NCI-H128 (cell line): ENCODE data around the gene ADARB2.

Source experiments
- DNase-seq: peaks from one replicate; lab custom pipeline; 2025; ENCODE audit not compliant: unreplicated experiment; lab: John Stamatoyannopoulos, UW

Gene ADARB2

DNA sequence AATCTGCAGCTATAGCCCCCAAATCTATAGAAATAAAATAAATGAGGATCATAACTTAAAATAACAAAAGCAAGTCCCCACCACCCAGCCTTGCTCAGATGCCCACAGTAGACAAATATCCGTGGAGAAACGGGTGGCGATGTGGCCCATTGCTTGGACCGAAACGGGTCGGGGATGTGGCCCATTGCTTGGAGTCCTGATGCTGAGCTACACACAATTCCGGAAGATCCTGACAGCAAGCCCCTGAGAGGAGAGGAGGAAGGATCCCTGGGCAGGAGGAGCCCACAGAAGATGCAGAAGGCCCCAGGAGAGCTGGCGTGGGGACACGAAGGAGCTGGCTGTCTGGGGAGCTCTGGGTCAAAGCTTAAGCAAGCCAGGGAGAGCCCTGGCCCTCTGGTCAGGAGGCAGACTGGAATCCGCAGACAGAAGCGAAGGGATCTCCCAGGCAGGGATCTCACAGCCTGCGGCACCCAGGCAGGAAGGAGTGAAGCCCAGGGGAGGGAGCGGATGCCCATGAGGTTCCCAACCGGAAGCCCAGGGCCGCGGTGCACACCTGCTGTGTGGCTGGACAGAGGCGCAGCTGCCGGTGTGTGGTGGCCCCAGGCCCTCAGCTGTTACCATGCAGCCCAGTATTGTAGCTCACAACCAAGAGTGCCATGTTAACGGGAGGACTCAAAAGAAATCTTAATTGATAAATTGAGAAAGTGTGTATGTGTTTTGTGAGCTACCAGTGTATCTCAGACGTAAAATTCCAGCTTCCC is 138.8 kb downstream of the ADARB2 start:
- no peak for DNase-seq

DNA sequence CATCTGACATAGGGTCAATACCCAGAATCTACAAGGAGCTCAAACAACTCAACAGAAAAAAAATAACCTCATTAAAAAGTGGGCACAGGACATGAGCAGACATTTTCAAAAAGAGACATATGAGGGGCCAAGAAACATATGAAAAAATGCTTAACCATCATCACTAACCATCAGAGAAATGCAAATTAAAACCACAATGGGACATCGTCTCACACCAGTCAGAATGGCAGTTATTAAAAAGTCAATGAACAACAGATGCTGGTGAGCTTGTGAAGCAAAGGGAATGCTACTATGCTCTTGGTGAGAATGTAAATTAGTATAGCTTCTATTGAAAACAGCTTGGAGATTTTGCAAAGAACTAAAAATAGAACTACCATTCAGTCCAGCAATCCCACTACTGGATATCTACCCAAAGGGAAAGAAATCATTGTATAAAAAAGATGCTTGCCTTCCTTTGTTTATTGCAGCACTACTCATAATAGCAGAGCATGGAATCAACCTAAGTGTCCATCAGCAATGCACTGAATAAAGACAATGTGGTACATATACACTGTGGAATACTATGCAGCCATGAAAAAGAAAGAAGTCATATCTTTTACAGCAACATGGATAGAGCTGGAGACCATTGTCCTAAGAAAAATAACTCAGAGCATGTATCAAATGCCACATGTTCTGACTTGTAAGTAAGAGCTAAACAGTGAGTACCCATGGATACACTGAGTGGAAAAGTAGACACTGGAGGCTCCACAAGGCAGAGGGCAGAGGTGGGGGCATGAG is 139.8 kb downstream of the ADARB2 start:
- no peak for DNase-seq

DNA sequence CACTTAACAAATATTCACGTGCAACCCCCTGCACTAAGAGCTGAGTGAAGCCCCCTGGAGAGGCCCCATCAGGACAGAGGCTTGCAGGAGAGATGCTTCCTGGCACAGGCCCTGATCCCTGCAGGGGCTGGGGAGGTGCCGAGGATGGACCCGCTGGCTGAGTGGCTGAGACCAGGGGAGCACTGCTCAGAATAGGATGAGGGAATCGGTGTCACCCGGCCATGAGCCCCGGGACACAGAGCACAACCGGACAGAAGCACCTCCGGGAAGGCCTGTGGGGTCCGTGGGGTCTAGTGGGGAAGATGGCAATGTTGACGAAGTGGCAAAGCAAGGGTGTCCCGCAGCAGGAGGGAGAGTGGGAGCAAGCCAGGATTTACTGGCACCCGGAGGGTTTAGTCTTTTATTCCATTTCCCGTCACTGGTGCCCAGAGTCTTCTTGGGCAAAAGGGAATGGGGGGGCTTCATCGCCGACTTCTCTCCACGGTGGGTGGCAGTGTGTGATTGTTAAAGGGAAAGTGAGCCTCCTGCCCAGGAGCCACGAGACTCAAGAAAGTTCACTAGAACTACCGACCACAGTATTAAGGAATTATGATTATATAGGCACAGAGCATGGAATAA is 140.7 kb downstream of the ADARB2 start:
- no peak for DNase-seq

DNA sequence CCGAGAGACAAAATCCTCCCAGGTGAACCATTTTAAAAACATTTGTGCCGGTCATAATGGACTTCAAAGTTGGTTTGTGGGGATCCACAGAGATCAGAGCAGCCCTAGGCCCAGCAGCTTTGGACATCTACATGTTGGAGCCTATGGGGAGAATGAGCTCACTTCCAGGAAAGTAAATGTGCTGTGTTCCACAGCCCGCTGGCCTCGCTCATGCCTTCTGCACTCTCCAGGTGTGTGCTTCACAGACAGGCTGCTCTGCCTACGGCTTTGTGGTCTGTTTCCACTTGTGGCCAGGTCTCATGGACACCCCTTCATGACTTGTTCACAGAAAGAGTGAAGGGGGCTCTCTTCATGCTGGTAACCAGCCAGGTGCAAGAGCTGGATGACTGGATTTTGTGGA is 141.6 kb downstream of the ADARB2 start:
- no peak for DNase-seq

DNA sequence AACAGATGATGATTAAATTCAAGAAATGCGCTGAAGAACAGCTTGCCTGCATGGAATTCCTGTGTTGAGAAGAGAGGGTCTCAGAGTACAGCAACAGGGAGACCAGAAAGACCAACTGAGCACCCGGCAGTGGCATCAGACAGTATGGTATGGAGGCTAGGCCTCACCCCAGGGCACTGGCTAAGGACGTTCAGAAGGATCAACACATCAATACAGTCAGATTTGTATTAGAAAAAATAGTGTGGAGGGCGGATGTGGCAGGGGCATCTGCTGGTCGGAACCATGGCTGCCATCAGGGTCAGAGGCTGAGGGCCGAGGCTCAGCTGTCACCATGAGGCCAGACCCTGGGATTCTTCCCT is 142.1 kb downstream of the ADARB2 start:
- no peak for DNase-seq

DNA sequence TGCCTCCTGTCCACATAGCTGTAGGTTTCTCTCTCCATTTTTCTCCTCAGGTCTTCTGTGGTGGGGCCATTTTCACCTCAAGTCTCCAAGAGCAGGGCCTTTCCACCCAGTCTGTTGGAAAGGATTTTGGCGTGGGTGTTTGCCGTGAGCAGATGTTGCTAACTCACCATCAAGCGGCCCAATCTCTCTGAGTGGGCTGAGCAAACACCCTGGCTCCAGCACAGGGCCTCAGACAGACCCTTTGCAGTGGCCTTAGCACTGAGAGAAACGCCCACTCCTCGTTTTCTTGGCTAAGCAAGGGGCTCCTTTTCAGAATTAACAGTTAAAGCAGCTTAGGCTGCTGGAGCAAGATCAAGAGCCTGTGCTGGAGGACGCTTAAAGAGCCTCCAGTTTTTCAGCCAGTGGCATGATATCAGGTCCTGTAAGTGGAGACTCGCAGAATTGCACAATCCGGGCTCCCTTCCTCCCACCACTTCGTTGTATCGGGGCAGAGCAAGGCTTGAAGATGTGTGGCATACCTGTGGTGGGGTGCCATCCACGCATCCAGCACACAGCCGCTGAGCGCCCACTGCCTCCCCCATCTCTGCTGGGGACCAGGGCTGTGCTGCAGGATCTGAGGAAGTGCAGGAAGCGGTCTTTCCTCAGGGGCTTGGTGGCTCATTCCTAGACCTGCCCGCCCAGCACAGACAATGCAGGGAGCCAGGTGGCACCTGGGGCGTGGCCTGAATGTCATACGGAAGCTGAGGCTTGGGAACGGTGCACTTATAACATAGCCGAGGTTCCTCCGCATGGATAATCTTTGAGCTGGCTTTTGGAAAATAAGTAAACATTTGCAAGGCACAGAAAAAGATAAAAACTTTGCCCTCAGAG is 142.7 kb downstream of the ADARB2 start:
- no peak for DNase-seq

DNA sequence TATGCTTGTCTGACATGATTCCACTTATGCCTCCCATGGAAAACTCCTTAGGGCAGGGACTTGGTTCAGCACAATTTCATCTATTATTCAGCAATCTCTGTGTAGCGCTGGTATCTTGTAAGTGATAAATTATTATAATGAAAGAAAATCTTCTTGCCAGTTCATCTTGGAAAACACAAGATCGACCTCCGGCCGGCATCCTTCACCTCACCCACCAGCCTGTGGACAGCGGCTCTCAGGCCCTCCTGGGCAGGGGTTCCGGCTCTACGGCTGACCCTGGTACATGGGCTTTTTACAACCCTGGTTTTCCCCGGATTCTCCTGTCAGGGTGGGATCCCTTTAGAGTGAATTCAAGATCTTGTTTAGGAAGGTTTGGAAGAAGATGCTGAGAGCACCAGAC is 145.6 kb downstream of the ADARB2 start:
- no peak for DNase-seq

DNA sequence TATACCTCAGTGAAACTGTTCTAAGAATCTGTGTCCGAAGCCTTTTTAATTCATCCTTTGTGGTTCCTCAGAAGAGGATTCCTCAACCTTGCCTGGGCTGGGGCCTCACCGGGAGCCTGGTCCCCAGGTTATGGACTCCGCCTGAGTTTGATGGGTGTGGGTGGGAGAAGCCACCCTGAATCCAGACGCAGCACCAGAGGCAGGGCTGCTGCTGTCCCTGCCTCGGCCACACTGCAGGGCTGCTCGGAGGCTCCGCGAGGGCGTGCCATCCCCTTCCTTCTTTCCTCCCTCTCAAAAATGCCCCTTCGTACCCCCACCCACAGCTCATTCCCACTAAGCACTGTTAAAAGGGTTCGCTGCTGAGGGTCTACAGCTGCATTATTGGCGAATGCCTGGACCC is 146.3 kb downstream of the ADARB2 start:
- no peak for DNase-seq

DNA sequence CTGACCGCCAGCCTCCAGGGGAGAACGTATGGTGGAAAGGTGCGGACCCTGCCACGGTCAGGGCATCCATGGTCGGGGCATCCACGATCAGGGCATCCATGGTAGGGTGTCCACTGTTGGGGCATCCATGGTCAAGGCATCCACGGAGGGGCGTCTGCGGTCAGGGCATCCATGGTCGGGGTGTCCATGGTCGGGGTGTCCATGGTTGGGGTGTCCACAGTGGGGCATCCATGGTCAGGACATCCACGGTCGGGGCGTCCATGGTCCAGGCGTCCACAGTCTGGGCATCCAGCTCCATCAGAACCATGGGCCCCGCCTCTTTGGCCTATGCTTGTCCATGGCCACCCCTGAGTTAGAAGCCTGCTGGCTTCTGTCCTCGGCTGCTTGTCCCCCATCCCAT is 148.1 kb downstream of the ADARB2 start:
- no peak for DNase-seq

DNA sequence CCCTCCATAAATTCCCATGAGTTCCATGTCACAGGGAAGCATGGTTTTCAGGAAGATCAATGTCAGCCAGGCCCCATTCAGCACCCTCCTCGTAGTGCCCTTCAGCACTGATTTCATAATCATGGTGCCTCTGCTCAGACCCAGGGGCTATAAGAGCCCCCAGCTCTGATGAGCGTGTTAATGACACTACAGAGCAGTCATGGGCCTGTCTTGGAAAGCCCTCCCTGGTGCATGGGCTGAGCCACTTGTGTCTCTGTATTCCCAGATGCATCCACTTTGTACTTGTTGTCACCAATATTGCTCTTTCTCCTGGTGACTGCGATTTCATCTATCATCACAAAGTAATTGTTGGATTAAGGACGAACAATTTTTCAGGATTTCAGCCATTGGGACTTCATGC is 154.6 kb downstream of the ADARB2 start:
- no peak for DNase-seq

DNA sequence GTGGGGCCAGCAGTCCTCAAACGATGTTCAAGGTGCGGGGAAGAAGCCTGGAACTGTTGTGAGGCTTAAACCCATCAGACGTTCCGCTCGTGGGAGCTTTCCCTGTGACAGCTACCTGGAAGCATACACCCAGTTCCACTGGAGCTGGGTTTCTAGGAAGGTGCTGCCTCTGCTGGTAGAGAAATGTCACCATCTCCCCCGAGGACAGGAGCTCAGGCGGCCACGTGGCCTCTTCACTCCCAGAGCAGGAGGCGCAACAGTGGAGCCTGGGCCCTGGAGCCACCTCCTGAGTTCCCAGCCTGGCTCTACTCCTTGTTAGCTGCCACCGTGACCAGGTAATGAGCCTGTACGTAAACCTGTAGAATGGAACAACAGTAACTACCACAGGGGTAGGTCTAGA is 156.1 kb downstream of the ADARB2 start:
- DNase-seq, result no peak

DNA sequence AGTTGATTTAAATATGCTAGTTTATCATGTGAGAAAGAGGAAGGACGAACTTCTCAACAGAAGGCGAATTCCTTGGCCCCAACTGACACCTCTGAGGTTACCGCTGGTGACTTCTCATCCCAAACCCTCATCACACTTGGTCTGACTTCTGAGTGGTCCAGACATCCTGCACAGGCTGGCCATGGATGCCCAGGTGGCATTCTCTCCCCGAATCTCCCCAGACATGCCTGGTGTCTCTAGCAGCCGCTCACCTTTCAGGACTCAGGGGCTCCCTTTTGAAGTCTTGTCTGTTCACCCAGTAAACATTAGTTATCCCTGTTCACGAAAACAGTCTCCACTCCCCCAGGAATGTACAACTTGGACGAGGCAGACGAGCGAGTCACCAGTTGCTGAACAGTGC is 157.7 kb downstream of the ADARB2 start:
- no peak for DNase-seq

DNA sequence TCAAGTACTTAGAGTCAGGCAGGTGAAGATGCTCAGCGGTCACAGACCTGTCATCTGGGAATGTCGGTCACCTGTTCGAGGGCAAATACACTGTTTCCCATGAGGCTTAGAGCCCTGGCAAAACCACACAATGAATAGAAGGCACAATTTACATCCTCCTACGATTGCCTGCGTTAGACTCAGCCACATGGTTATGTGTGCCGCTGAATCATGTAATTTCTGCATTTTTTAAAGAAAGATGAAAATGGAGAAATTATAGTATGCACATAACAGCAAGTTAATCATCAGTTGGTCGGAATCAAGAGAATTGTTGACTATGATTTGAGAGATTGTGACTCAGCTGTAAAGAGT is 158.2 kb downstream of the ADARB2 start:
- no peak for DNase-seq

DNA sequence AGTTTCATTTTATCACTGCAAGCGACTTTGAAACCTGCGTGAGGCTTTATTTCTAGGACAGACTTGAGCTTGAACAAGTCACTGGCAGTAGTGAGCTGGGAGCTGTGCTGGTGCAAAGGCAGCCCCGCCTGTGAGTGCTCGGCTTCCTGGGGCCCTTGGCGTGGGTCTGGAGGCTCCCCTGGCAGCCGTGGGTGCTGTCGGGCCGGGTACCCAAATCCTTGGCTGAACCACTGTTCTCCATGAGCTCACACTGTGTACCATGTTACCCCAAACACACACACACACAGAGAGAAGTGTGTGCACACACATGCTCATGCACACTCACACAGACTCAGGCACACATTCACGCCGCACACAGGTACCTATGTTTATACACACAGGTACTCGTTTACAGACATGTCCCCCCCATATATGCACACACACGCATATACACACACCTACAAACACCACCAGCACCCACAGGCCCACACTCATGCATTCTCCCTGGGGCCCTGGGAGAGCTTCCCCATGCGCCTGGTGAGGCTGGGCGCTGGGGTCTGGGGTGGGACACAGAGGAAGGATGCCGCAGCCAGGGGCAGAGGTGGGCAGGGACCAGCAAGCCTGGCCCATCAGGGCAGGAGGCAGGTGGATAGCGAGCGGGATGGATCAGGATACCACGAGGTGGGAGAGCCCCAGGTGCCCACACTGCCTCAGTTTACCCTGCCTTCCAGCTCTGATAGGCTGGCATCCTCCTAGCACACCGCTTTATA is 158.8 kb downstream of the ADARB2 start:
- DNase-seq, result no peak

DNA sequence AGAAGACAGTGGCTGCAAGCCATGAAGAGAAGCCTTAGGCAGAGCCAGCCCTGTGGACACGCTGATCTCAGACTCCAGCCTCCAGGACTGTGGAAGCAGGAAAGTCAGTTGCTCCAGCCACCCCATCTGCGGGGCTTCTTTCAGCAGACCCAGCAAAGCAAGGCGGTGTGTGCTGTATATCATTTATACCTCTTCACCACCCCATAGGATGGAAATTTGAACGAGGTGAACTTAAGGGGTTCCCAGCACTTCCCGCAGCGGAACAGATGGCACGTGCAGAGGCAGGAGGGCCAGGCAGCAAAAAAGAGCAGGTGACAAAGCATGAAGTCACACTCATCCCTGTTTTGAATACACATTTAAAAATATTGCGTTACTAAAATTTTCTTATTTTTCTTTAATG is 159.4 kb downstream of the ADARB2 start:
- DNase-seq, result no peak

DNA sequence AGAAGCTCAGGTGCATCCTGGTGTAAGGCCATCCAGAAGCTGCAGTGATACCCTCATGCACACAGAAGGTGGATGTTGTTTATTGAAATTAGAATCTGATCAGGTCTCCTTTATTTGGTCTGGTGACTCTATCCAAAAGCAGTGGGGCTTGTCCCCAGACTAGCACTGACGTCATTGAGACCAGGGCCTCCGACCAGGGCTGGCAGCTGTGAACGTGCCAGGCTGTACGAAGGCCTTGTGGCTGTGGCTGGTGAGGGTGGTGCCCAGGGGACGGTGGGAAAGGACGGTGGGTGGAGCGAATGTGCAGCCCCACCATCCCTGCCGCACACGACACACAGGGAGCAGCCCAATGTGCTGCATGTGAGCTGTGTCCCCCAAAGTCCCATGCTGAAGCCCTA is 160.0 kb downstream of the ADARB2 start:
- DNase-seq, result no peak

DNA sequence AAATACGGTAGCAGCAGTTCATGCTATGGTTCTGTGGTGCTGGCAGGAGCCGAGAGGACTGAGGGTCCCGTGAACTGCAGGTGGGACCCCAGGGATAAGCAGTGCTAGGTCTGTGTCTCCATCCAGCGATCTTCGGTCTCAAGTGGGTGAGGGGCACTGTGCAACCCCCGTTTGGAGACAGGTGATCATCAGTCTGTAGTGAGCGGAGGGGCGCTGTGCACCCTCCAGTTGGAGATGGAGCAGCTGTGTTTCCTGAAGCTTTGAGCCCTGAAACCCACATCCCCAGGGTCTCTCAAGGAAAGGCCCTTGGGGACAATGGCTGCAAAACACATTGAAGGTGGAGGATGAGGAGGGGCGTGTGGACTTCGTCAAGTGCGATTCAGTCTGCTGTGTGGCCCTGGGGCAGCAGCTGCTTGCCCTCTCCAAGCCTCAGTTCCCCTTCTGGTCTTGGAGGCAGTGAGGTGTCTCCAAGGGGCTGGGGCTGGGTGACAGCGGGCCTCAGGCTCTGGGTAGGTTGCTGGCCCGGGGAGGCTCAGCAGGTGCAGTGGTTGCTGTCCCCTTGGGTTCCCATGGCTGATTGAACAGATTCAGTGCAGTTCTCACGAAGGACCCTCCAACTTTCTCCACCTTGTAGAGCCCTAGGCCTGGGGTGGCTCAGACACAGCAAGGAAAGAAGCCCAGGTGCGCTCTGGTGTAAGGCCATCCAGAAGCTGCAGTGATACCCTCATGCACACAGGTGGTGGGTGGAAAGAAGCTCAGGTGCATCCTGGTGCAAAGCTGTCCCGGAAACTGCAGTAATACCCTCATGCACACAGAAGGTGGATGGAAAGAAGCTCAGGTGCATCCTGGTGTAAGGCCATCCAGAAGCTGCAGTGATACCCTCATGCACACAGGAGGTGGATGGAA is 160.6 kb downstream of the ADARB2 start:
- no peak for DNase-seq

DNA sequence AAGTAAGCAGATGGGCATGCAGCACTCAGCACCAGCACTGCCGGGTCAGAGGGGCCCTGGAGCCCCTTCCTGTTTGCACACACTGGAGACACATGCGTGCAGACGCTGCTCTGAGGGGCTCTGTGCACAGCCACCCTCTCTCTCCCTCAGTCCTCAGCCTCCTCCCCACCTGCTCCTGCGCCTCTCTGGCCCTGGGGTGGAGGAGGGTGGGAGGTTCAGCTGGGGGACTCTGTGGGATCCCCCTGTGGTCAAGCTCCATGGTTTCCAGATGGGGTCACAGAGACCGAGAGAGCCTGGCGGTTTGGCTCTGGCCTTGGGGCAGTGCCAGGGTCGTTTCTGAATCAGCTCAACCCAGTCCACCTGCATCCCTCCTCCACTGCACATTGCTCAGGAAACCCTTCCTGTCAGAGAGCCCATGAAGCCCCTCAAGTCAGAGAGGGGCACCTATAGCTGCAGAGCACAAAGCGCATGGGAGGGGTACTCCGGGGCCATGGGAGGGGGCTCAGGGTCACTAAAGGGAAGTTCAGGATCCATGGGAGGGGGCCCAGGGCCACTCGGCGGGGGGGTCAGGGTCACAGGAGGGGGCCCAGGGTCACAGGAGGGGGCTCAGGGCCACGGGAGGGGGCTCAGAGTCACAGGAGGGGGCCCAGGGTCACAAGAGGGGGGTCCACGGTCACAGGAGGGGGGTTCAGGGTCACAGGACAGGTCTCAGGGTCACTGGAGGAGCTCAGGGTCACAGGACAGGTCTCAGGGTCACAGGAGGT is 161.7 kb downstream of the ADARB2 start:
- DNase-seq, result no peak

DNA sequence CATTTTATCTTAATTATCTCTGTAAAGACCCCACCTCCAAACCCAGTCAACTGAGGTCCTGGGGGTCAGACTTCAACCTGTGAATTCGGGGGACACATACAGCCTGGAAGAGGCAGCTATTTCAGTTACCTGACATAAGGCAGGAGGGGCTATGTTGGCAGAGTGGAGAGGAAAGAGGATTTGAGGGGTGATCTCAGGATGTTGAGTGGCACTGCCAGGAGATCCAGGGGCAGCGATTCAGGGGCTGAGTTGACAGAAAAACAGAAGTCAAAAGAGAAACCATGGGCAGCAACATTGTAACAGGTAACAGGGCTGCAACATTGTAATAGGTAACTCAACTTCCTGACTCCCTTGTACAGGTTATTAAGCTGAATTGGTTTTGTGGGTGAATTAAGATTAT is 162.6 kb downstream of the ADARB2 start:
- no peak for DNase-seq
